Measurements from ENCODE around the gene ZNF335. TPM values are rescaled to one million over a fixed set of nuclear protein-coding genes. Genes with fewer than 3 reads are reported as not detected.

The ZNF335 gene
- total and polyA plus RNA-seq, 2 of the 13 experiments (the other 11 are each of a cell fraction or from before 2014, with no cell fraction given): 9.7 to 13.7 TPM

GRCh38 chr20:45934586-45935415 is 37.2 kb downstream of the ZNF335 start, which contains the start of gene PCIF1 (continued):
- TF ChIP-seq PRDM10 (CRISPR knock-in tag; IDR thresholded peaks at IDR 0.05; ENCODE audit: low read depth) (peak; percentile 67), PHF21A (CRISPR knock-in tag; IDR thresholded peaks at IDR 0.05) (peak; percentile 84), KLF6 (CRISPR knock-in tag; IDR thresholded peaks at IDR 0.05) (peak; percentile 91), ZNF629 (CRISPR knock-in tag; conservative IDR thresholded peaks at IDR 0.05) (peak; percentile 8; the same call in 1 of the 2 replicates), ZBTB7A (CRISPR knock-in tag; IDR thresholded peaks at IDR 0.05) (0 out of 2 replicates have a peak, but pooled peaks have one; percentile 44), E2F5 (CRISPR knock-in tag; conservative IDR thresholded peaks at IDR 0.05) (peak; percentile 91; the same call in 1 of the 2 replicates), ELF3 (CRISPR knock-in tag; IDR thresholded peaks at IDR 0.05) (peak; percentile 77), GMEB2 (CRISPR knock-in tag; IDR thresholded peaks at IDR 0.05; ENCODE audit: low read depth) (peak; percentile 66; the same call in 1 of the 2 replicates), ZNF160 (CRISPR knock-in tag; IDR thresholded peaks at IDR 0.05) (peak; percentile 96), CC2D1A (CRISPR knock-in tag; IDR thresholded peaks at IDR 0.05) (no peak), ZNF607 (CRISPR knock-in tag; IDR thresholded peaks at IDR 0.05; ENCODE audit: borderline replicate concordance) (peak; percentile 94), ZNF556 (CRISPR knock-in tag; IDR thresholded peaks at IDR 0.05; ENCODE audit: borderline replicate concordance) (peak; percentile 98), E2F1 (CRISPR knock-in tag; IDR thresholded peaks at IDR 0.05) (peak; percentile 64), TEAD2 (CRISPR knock-in tag; IDR thresholded peaks at IDR 0.05) (peak; percentile 4), HMGA1 (CRISPR knock-in tag; conservative IDR thresholded peaks at IDR 0.05) (no peak), GRHL1 (CRISPR knock-in tag; conservative IDR thresholded peaks at IDR 0.05) (no peak), ZNF501 (CRISPR knock-in tag; IDR thresholded peaks at IDR 0.05) (peak; percentile 76)

Data from HepG2 (cell line).